Hematopoietic multipotent progenitor cell treated with erythropoietin and hydrocortisone succinate and interleukin-3 and kit ligand, for 6 days (in vitro differentiated cells): ENCODE data around the gene AQP2.

Experiments used
- DNase-seq: peaks from one replicate; pipeline ENCODE4 v3.0.0-alpha.2; 2015

Gene AQP2

GRCh38 chr12:49920915-49921286 is 29.6 kb upstream of the AQP2 start:
- DNase-seq = no peak

DNA sequence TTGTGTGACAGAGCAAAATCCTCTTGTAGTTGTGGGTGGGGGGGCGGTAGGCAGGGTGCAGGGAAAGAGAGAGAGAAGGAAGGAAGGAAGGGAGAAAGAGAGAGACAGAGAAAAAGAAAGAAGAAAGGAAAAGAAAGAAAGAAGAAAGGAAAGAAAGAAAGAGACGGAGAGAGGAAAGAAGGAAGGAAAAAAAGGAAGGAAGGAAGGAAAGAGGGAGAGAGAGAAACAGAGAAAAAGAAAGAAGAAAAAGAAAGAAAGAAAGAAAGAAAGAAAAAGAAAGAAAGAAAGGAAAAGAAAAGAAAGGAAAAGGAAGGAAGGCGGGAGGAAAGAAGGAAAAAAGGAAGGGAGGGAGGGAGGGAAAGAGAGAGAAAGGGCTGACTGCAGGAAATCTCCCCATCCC is 29.2 kb upstream of the AQP2 start:
- DNase-seq = no peak

- no peak for DNase-seq
These were observed 28.6 kb upstream of the AQP2 start for GRCh38 chr12:49921936-49922335.

DNA sequence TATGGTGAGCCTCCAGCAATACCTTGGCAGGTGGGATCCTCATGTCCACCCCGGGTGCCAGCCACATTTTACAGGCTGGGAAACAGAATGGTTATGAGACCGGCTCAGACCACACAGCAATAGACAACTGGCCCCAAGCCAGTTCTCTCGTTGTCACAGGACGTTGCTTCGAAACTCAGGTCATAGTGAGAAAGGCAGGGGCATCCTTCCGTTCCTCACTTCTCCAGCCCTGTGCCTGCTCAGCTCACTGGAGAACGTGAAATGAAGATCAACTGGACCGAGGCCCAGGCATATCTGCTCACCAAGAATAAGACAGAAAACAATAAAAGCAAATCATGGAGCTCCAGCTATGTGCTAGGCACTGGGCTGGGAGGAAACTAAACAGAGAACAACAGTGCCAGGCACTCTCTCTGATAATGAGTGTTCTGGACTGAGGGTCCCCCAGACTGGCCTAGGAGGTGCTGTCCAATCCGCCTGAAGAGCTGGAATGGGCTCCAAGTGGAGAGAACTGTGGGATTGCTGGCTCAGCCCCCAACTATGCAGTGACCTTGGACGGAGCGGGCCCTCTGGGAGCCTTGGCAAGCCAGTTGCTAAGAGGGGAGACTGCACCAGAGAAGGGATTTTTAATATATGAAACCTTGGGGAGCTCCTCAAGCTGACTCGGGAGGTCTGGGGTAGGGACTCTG is 28.0 kb upstream of the AQP2 start:
- DNase-seq = no peak

DNA sequence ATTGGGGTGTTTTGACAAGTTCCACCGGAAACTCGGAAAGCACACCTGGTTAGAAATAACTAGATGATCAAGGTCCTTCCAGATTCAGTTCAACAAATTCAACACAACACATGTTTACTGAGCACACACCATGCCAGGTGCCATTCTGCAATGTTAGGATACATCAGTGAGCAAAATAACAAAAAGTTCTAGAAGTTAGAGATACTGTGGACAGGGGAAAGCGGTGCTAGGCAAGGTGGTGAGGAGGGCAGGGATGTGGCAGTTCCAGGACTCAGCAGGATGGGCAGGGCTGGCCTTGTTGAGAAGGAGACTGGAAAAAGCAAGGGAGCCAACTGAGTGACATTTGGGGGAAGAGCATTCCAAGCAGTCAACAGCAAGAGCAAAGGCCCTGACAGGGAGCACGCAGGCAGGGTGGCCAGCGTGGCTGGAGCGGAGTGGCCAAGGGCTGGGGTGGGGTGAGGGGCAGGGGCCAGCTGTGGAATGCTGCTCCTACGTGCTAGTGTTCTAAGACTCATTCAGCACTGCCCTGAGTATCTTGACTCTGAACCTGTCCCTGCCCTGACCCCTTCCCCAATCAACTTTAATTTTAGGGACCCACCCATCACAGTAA is 27.4 kb upstream of the AQP2 start:
- no peak for DNase-seq

GRCh38 chr12:49923880-49924556 is 26.5 kb upstream of the AQP2 start:
- no peak for DNase-seq

DNA sequence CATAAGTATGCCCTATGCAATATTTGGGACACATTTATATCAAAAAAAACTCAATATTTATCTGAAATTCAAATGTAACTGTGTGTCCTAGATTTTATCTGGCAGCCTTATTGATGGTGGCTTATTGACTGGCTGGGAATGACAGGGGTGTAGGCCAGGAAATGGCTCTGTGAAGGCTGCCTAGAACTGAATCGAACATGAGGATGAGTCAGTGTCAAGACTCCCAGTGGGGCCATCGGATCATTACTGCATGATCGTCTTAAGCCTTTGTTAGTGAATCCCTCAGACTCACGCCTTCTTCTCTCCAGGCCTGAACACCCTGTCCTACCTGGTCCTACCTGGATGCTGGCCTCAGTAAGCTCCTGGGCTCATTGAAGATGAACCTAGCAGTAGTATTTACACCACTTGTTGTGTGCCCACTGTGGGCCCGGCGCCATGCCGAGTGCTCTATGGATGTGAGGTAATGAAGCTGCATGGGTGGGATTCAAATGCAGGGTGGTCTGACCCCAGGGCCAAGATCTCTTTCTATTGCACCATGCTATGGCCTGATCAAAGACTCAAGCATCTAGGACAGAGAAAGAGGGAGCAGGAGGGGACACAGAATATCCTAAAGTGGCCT is 25.8 kb upstream of the AQP2 start:
- DNase-seq = no peak

DNA sequence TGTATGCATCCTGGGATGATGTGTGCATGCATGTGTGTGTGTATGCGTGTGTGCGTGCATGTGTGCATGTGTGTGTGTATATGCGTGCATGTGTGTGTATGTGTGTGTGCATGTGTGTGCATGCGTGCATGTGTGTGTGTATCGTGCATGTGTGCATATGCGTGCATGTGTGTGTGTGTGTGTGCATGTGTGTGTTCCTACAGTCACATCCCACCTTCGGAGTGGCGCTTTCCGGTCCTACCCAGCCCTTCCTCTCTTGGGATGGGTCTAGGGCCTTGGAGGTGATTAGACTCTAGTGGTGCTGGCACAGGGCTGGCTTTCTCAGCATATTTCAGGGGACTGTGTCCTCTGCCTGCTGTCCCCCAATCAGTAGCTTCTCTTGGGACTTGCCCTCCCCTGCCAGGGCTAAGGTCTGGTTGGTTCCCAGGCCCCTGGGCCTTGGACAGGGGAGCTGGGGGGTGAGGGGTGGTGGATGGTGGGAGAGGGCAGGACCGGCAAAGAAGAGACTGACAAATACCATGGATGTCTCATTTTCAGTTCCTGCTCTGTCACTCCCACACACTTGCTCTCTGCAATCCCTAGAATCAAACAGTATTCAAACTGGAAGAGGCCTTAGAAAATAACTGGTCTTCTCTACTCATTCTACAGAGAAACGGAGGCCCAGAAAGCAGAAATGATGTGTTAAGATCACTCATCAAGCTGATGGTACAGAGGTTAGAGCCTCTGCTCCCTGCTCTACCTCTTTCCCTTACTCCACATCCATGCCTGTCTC is 24.9 kb upstream of the AQP2 start:
- no peak for DNase-seq

- DNase-seq = no peak
These were observed 22.1 kb upstream of the AQP2 start for GRCh38 chr12:49928471-49928870.

- no peak for DNase-seq
These were observed 21.0 kb upstream of the AQP2 start for GRCh38 chr12:49929581-49929980.

DNA sequence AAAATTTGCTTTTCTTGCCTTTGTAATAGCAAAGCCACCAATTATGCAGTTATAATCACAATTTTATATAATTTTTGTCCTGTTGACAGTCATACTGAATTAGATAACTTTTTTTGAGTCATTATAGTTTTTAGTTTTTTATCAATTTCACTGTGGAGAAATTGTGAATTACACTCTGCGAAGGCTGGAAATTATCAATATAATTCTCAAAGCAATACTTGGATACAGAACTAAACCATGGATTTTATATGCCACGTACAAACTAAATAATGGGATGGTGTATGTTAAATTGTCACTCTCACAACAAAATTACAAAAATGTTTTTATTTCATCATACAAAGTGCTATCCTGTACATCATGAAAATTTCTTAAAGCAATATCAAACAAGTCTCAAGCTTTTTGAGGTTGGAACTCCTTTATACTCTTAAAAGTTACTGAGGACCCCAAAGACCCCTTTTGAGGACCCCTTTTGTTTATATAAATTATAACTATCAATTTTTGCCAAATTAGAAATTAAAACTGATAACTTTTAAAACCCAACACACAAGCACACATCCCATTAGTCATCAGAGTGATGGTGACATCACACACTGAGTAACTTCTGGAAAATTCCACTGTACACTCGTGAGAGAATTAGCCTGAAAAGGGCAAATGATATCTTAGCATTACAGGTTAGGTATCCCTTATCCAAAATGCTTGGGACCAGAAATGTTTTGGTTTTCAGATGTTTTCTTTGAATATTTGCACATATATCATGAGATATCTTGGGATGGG is 19.8 kb upstream of the AQP2 start:
- no peak for DNase-seq

- no peak for DNase-seq
These were observed 18.5 kb upstream of the AQP2 start for GRCh38 chr12:49932023-49932422.

DNA sequence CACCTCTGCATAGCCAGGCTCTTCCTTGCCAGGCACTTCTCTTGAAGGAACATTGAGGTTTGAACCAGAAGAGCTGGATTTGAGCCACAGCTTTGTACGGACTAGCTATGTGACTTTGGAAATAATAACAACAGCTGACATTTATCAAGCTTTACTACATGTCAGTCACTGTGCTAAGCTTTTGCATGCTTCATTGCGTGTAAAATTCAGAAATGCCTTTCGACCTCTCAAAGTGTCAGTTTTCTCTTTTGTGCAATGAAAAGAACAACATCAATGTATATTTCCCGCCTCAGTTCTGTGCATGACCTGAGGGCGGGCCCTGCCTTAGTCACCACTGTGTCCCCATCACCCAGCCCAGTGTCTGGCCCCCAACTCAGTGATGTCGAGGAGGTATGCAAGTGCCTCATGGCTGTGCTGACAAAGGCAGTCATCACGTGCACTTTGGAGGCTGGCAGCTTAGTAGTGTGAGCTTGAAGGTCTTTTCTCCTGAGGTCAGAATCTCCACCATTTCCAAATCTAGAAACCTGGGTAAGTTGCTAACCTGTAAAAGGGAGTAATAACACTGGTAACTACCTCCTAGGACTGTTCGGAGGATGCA is 17.9 kb upstream of the AQP2 start:
- no peak for DNase-seq

GRCh38 chr12:49933796-49934195 is 16.7 kb upstream of the AQP2 start:
- DNase-seq = no peak

DNA sequence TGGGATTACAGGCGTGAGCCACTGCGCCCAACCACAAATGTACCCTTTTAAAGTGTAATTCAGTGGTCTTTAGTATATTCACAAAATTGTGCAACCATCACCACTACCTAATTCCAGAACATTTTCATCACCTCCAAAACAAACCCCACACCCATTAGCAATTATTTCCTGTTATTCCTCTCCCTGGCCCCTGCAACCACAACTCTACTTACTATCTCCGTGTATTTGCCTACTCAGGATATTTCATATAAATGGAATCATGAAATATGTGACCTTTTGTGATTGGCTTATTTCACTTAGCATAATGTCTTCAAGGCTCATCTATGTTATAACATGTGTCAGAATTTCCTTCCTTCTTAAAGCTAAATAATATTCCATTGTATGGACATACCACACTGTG is 16.0 kb upstream of the AQP2 start:
- DNase-seq = no peak

- DNase-seq = no peak
These were observed 13.6 kb upstream of the AQP2 start for GRCh38 chr12:49936925-49937324.

DNA sequence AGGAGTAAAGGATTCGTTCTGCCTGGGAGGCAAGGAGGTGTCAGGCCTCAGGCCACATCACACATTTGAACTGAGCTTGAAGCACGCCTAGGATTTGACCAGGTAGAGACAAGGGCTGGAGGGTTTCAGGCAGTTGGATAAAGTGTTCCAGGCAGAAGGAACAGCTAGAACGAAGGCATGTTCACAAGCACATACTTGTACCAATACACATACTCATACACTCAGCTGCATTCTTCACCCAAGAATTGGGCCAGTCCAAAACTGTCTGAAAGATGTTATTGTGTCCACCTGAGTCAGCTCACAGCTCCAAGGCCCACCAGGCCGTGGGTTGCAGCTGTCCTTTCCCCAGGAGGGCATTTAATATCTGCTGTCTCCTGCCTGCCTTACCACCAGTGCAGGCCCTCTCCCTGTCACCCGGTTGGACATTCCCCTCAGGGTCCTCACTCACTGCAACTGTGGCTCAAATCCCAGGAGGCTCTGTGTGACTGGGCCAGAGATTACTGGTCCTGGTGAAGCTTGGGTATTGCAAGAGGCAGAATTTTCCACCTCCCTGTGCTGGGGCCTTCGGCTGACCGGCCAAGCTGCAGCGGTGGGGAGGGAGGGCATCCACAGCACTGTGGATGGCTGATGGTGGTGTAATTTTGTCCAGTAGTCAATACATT is 12.8 kb upstream of the AQP2 start:
- no peak for DNase-seq

DNA sequence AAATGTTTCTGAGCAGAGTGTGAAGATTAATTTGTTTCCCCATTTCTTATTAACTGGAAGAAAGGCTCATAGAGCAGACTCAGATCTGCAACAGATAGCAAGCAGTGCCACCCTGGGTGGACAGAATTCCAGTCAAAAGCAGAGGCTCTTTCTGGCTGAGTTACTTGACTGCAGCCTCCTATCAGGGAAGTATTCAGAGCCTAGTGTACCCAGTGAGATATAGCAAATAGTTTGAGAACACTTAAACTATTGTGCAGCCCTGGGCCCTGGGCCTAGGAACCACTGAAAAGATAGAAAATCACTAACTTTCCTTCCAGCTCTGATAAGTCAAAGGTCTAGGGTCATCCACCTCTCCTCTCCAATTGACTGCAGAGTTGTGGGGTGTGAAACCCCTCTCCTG is 11.2 kb upstream of the AQP2 start:
- no peak for DNase-seq

DNA sequence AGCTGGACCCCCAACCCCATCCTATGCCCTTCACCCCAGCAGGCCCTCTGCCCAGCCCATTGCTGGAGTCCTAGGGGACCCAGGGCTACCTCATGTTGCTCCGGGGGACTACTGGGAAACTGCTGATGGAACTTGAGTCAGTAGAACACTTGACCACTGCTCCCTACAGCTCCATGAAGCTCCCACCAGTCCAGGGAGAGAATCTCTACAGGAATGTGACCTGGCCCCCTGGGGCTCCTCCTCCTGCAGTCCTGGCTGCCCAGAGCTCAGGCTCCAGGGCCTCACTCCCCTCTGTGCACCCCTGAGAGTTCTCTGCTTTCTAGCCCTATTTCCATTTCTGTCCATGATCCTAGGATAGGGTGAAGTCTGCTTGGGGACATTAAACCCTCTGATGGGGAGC is 10.8 kb upstream of the AQP2 start:
- DNase-seq = no peak

GRCh38 chr12:49941556-49942511 is 8.7 kb upstream of the AQP2 start:
- no peak for DNase-seq
